H9 (cell line): ENCODE results near the gene IZUMO1. TPM values are rescaled to one million over a fixed set of nuclear protein-coding genes. Genes with fewer than 3 reads are reported as not detected.

Experiments used
- DNase-seq: peaks from one replicate; pipeline ENCODE4 v3.0.0-alpha.2; 2017
- H2AFZ ChIP-seq: one replicate; pipeline ENCODE4 v1.6.1; 2013; ENCODE audit warnings: mild to moderate bottlenecking, low read length, control low read depth, moderate library complexity
- H2AK5ac ChIP-seq: 2 replicates; pipeline ENCODE4 v1.6.1; 2013; ENCODE audit warnings: low read length, control low read depth, mixed read lengths; ENCODE audit not compliant: insufficient read length
- H2BK120ac ChIP-seq: one replicate; pipeline ENCODE4 v1.6.1; 2013; ENCODE audit warnings: low read depth, mild to moderate bottlenecking, low read length, control low read depth, inconsistent platforms; ENCODE audit not compliant: poor library complexity, severe bottlenecking
- H2BK12ac ChIP-seq: 2 replicates; pipeline ENCODE4 v1.6.1; 2013; ENCODE audit warnings: low read length, control low read depth, mixed read lengths, low read depth; ENCODE audit not compliant: insufficient read length
- H2BK15ac ChIP-seq: 2 replicates; pipeline ENCODE4 v1.6.1; 2013; ENCODE audit warnings: low read depth, low read length, control low read depth
- H2BK20ac ChIP-seq: one replicate; pipeline ENCODE4 v1.6.1; 2013; ENCODE audit warnings: low read depth, mild to moderate bottlenecking, low read length, control low read depth, inconsistent platforms; ENCODE audit not compliant: poor library complexity, severe bottlenecking
- H2BK5ac ChIP-seq: 2 replicates; pipeline ENCODE4 v1.6.1; 2013; ENCODE audit warnings: low read length, control low read depth, mixed read lengths; ENCODE audit not compliant: insufficient read length
- H3K14ac ChIP-seq: 2 replicates; pipeline ENCODE4 v1.6.1; 2013; ENCODE audit warnings: low read length, control low read depth; ENCODE audit not compliant: insufficient read depth
- H3K18ac ChIP-seq: 2 replicates; pipeline ENCODE4 v1.6.1; 2013; ENCODE audit warnings: low read depth, mild to moderate bottlenecking, mixed read lengths, low read length, control low read depth; ENCODE audit not compliant: insufficient read length
- H3K23ac ChIP-seq: 2 replicates; pipeline ENCODE4 v1.6.1; 2013; ENCODE audit warnings: low read length, control low read depth, mixed read lengths, low read depth; ENCODE audit not compliant: insufficient read length
- H3K23me2 ChIP-seq: 2 replicates; pipeline ENCODE4 v1.6.1; 2013; ENCODE audit warnings: low read depth, mild to moderate bottlenecking, mixed read lengths, low read length, control low read depth; ENCODE audit not compliant: insufficient read length, poor library complexity, severe bottlenecking
- H3K27ac ChIP-seq: 2 replicates; pipeline ENCODE4 v1.5.1; 2013; ENCODE audit warnings: low read length, control low read depth, mixed read lengths, low read depth; ENCODE audit not compliant: insufficient read length
- H3K27me3 ChIP-seq: 2 replicates; pipeline ENCODE4 v1.6.1; 2013; ENCODE audit warnings: low read length, control low read depth, inconsistent platforms; ENCODE audit not compliant: insufficient read depth
- H3K4ac ChIP-seq: 2 replicates; pipeline ENCODE4 v1.6.1; 2013; ENCODE audit warnings: low read depth, mild to moderate bottlenecking, control low read depth, inconsistent platforms, low read length, moderate library complexity
- H3K4me1 ChIP-seq: 2 replicates; pipeline ENCODE4 v1.6.1; 2013; ENCODE audit warnings: low read length, control low read depth, inconsistent platforms; ENCODE audit not compliant: insufficient read depth
- H3K4me2 ChIP-seq: 2 replicates; pipeline ENCODE4 v1.6.1; 2013; ENCODE audit warnings: low read length, control low read depth, mixed read lengths; ENCODE audit not compliant: insufficient read length, insufficient read depth
- H3K56ac ChIP-seq: 2 replicates; pipeline ENCODE4 v1.6.1; 2013; ENCODE audit warnings: low read depth, mild to moderate bottlenecking, mixed read lengths, low read length, control low read depth; ENCODE audit not compliant: insufficient read length
- H3K79me1 ChIP-seq: 2 replicates; pipeline ENCODE4 v1.6.1; 2013; ENCODE audit warnings: low read depth, mild to moderate bottlenecking, moderate library complexity, low read length, control low read depth, inconsistent platforms; ENCODE audit not compliant: insufficient read depth, poor library complexity, severe bottlenecking
- H3K79me2 ChIP-seq: 2 replicates; pipeline ENCODE4 v1.6.1; 2013; ENCODE audit warnings: low read length, control low read depth, inconsistent platforms; ENCODE audit not compliant: insufficient read depth
- H3K9ac ChIP-seq: 2 replicates; pipeline ENCODE4 v1.6.1; 2013; ENCODE audit warnings: low read length, control low read depth, mixed read lengths; ENCODE audit not compliant: insufficient read length; ENCODE audit errors: extremely low read depth
- H3K9me3 ChIP-seq: one replicate; pipeline ENCODE4 v1.6.1; 2013; ENCODE audit warnings: low read depth, low read length, inconsistent platforms; ENCODE audit not compliant: control insufficient read depth
- H3T11ph ChIP-seq: one replicate; pipeline ENCODE4 v1.6.1; 2013; ENCODE audit warnings: mild to moderate bottlenecking, low read length, control low read depth, inconsistent platforms
- H4K20me1 ChIP-seq: one replicate; pipeline ENCODE4 v1.6.1; 2013; ENCODE audit not compliant: control insufficient read depth, insufficient read length, insufficient read depth
- H4K5ac ChIP-seq: 2 replicates; pipeline ENCODE4 v1.6.1; 2013; ENCODE audit warnings: low read depth, mild to moderate bottlenecking, mixed read lengths, low read length, control low read depth; ENCODE audit not compliant: insufficient read length
- H4K8ac ChIP-seq: replicated peaks from 2 replicates; pipeline ENCODE4 v1.6.1; 2013; ENCODE audit warnings: low read length, control low read depth, mixed read lengths, low read depth; ENCODE audit not compliant: insufficient read length
- H4K91ac ChIP-seq: 2 replicates; pipeline ENCODE4 v1.6.1; 2013; ENCODE audit warnings: low read depth, mild to moderate bottlenecking, moderate library complexity, mixed read lengths, low read length, control low read depth; ENCODE audit not compliant: insufficient read length
- H3K27ac Mint-ChIP-seq, 3 experiments: 2 replicates in 2 of 3; 3 replicates in 1 of 3; pipeline ENCODE4 v1.8.0; 2020 to 2021; ENCODE audit warnings: mixed read lengths in 3 of 3, mild to moderate bottlenecking in 1 of 3, moderate library complexity in 1 of 3
- H3K27me3 Mint-ChIP-seq: 2 replicates; pipeline ENCODE4 v1.8.0; 2021; ENCODE audit warnings: low read depth, mild to moderate bottlenecking, moderate library complexity, mixed read lengths
- H3K36me3 Mint-ChIP-seq, 3 experiments: 2 replicates in 2 of 3; 3 replicates in 1 of 3; pipeline ENCODE4 v1.8.0; 2020 to 2021; ENCODE audit warnings: low read depth in 3 of 3, mixed read lengths in 3 of 3; ENCODE audit not compliant: insufficient read depth in 1 of 3
- H3K4me1 Mint-ChIP-seq, 2 experiments: 2 replicates each; pipeline ENCODE4 v1.8.0; 2020; ENCODE audit warnings: mixed read lengths in 2 of 2
- H3K4me3 Mint-ChIP-seq, 2 experiments: 2 replicates in 1 of 2; 3 replicates in 1 of 2; pipeline ENCODE4 v1.8.0; 2020 to 2021; ENCODE audit warnings: mild to moderate bottlenecking in 2 of 2, mixed read lengths in 2 of 2, moderate library complexity in 1 of 2
- H3K9me3 Mint-ChIP-seq, 2 experiments: 2 replicates in 1 of 2; 3 replicates in 1 of 2; pipeline ENCODE4 v1.8.0; 2020; ENCODE audit warnings: mild to moderate bottlenecking in 2 of 2, mixed read lengths in 2 of 2, moderate library complexity in 1 of 2
- CTCF ChIP-seq: fragments of 200-600 bp; sonication (generic); conservative IDR thresholded peaks from 3 replicates; pipeline ENCODE4 v1.8.0; 2021; ENCODE audit warnings: antibody characterized with exemption, mild to moderate bottlenecking
- WGBS: extraction: QIAGEN DNeasy Blood & Tissue Kit; methylation state at CpG from one replicate; pipeline ENCODE4 v1.1.7; 2013; ENCODE audit warnings: missing lambda C conversion rate, low lambda C conversion rate, mixed read lengths; ENCODE audit not compliant: insufficient read length; ENCODE audit errors: extremely low coverage; 5-methylcytosine and 5-hydroxymethylcytosine counted together
- total RNA-seq: library from RNA; stranded (reverse); gene quantifications from 2 replicates; pipeline ENCODE4 v1.2.1, GENCODE V29; 2021

The IZUMO1 gene
- total RNA-seq, 1 experiment from 2014 or later = 3.7 TPM

GRCh38 chr19:48784527-48784926, 37.8 kb upstream of the IZUMO1 start:
- no peak for TF ChIP-seq CTCF
- no peak overlapping the region for H3K4ac ChIP-seq
- no peaks in the 10 kb centered on the region for H3K79me2 ChIP-seq
- no peak overlapping the region for H2BK20ac ChIP-seq
- peaks cover 2% of the 10 kb centered on the region for H3K27me3 Mint-ChIP-seq
- H3K27ac ChIP-seq = no peak overlapping the region
- H3K27me3 ChIP-seq = no peaks in the 10 kb centered on the region
- no peaks in the 10 kb centered on the region for H3K36me3 Mint-ChIP-seq
- no peaks in the 10 kb centered on the region for H3K23me2 ChIP-seq
- H4K20me1 ChIP-seq = no peaks in the 10 kb centered on the region
- no peak overlapping the region for H3T11ph ChIP-seq
- H3K79me1 ChIP-seq = no peaks in the 10 kb centered on the region
- no peak overlapping the region for H4K5ac ChIP-seq
- no peak overlapping the region for H3K9ac ChIP-seq
- no peak overlapping the region for H3K14ac ChIP-seq
- H3K56ac ChIP-seq = no peak overlapping the region
- H3K18ac ChIP-seq = no peak overlapping the region
- H2BK12ac ChIP-seq = no peak overlapping the region
- H3K23ac ChIP-seq = no peak overlapping the region
- DNase-seq = no peak
- no peak overlapping the region for H2BK120ac ChIP-seq
- no peak overlapping the region for H2AFZ ChIP-seq
- no peak overlapping the region for H2AK5ac ChIP-seq
- no peaks in the 10 kb centered on the region; a peak in 1 of 5 replicates for H3K9me3 Mint-ChIP-seq
- no peak overlapping the region for H4K91ac ChIP-seq
- no peak overlapping the region for H2BK15ac ChIP-seq
- no peak overlapping the region for H2BK5ac ChIP-seq
- no CpG with 5 or more reads among the region's 5 CpGs for WGBS
- H3K9me3 ChIP-seq = no peaks in the 10 kb centered on the region
- no peak overlapping the region for H3K4me3 Mint-ChIP-seq
- H3K4me1 Mint-ChIP-seq = peaks cover 6 to 10% of the 10 kb centered on the region in 2 experiments
- H4K8ac ChIP-seq = no peak overlapping the region
- no peak overlapping the region; a peak in 1 of 7 replicates for H3K27ac Mint-ChIP-seq
- H3K4me2 ChIP-seq = no peak overlapping the region
- no peaks in the 10 kb centered on the region for H3K4me1 ChIP-seq
